Stimulated activated CD4-positive, alpha-beta T cell treated with anti-CD3 and anti-CD28 coated beads, Interleukin-4, amount 100 ng/mL, for 24 hours (primary cell): ENCODE results near the gene SLC22A14.

Experiments
- DNase-seq: peaks from one replicate; pipeline ENCODE4 v3.0.0-alpha.2; 2020

The SLC22A14 gene

DNA sequence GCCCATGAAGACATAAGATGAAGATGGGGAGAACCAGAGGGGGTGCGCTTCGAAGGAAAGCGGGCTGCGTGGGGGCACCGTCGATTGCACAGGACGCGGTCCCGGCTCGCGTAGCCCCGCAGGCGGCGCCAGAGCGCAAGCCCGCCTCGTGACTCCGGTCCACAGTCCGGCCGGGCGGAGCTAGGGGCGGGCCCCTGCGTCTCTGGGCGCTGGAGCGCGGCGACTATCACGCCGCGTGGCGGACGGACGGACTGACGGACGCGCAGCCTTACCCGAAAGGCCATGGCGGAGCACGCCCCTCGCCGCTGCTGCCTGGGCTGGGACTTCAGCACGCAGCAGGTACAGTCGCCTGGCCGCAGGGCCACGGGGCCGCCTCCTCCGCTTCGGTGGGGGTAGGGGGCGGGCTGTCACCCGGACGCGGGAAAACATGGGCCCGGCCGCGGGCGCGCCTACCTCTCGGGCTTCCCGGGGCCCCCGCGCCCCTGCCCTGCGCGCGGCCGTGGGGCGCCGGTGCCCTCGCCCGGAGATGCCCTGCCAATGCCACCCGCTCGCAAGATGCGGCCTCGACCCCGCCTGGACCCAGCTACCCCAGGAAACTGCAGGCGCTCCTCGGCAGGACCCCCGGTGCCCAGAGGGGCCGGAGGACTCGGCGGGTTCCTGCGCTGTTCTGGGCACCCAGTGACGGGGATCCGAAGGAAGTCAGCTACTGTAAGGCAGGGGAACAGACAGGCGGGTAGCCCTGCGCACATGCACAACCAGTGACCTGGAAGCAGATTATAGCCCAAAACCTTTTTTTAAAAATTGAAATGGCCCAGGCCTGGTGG, 64.7 kb downstream of the SLC22A14 start, which contains the start of gene XYLB:
TSS of gene XYLB (plus strand) at position 199 of the 824 bp plus-strand sequence. CDS start at position 283, 84 bp downstream.
- peak; percentile 78 for DNase-seq

DNA sequence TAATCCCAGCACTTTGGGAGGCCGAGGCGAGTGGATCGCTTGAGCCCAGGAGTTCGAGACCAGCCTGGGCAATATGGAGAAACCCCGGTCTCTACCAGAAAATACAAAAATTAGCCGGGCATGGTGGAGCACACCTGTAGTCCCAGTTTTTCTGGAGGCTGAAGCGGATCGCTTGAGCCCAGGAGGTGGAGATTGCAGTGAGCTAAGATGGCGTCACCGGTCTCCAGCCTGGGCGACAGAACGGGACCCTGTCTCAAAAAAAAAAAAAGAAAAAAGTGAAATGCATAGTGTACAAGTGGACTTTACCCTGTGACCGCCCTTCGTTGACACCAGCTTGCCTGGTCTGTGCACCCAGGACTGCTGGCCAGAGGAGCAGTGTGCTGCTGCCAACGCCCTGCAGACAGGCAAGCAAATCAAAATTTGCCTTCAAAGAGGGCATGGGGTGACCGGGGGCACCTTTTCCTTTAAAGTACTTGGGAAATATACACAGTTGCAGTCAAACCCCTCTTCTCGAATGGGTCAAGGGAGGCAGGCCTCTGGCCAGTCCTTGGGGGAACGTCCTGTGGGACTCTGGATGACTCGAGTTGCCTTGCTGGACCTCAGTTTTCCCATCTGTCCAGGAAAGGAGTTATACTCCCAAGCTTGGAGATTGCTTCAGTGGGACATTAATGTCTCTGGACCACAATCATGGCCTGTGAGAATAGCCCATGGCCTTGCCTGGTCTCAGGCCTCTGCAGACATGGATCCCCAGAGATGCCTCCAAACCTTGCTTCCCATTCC, 65.5 kb downstream of the SLC22A14 start:
- no peak for DNase-seq

DNA sequence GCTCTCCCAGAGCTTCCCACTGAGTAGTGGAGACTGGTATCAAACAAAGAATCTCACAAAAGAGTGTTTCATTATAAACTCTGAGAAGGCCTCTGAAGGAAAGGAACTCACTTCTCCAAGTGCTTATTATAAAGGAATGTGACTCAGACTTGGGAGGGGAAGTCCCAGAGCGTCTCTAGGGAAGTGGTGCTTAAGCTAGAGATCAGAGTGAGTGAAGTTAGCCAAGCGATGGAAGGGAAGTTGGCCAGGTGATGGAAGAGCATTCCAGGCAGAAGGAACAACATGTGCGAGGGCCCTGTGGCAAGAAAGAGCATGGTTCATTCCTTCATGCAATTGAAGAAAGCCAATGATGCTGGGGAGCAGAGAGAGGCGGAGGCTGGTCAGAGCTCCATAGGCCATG, 66.8 kb downstream of the SLC22A14 start:
- DNase-seq = no peak

DNA sequence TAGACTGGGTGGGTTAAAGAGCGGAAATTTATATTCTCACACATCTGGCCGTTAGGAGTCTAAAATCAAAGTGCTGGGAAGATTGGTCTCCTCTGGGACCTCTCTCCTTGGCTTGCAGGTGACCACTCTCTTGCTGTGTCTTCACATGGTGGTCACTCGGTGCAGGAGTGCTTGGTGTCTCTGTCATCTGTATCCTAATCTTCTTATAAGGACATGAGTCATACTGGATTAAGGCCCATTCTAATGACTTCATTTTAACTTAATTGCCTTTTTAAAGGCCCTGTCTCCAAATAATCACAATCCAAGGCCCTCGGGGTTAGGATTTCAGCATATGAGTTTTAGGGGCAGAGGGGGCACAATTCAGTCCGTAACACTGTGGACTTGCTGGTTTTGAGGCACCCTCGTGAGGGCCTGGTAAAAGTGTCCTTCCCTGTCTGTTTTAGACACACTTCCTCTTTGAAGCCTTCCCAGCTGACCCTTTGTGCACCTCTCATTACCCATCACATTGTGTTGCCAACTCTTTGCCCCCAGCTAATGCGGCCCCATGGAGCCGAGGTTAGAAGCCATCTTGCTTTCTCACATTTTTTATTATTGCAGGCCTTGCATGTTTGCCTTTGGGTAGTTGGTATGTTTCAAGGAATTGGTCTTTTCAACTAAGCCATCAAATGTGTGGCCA, 67.7 kb downstream of the SLC22A14 start:
- no peak for DNase-seq

DNA sequence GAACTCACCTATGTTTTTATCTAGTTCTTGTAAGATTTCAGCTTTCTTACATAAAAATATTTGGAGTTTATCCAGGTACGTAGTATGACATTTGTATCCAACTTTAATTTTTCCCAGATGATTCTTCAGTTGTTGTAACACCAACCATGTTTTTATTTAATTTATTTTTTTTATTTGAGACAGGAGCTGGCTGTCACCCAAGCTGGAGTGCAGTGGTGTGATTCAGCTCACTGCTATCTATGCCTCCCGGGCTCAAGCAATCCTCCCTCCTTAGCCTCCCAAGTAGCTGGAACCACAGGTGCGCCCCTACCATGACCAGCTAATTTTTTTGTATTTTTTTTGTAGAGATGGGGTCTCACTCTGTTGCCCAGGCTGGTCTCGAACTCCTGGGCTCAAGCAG, 71.1 kb downstream of the SLC22A14 start:
- DNase-seq = no peak

DNA sequence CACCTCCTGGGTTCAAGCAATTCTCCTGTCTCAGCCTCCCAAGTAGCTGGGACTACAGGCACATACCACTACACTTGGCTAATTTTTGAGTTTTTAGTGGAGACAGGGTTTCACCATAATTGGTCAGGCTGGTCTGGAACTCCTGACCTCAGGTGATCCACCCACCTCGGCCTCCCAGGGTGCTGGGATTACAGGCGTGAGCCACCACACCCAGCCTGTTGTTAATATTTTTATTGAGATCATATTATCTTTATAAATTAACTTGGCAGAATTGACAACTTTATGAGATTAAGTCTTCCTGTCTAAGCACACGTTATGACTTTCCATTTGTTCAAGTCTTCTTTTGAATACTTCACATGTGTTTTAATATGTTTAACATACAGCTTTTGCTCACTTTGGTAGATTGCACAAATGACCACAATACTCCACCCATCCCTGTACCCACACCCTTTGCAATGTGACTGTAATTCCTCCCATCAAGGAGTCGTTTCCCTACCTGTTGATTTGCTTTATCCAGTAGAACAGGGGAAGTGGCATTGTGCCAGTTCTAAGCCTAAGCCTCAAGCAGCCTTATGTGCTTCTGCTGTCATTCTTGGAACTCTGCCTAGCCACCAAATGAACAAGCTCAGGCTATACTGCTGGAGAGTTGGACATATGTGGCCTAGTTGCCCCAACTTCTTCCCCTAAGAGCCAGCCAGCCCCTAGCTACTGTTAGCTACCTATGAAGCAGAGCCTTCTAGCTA, 72.7 kb downstream of the SLC22A14 start:
- no peak for DNase-seq

DNA sequence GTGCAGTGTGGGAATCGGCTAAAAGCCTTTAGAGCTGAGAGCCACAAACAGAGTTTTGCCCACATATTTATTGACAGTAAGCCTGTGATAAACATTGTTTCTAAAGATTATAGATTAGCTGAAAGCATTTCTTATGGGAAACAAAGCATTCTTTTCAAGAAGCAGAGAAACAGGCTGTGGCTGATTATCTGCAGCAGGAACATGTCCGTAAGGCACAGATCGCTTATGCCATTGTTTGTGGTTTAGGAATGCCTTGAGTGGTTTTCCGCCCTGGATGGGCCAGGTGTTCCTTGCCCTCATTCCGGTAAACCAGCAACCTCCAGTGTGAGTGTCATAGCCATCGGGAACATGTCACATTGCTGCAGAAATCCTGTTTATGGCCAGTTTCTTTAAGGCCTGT, 76.9 kb downstream of the SLC22A14 start:
- DNase-seq = no peak

DNA sequence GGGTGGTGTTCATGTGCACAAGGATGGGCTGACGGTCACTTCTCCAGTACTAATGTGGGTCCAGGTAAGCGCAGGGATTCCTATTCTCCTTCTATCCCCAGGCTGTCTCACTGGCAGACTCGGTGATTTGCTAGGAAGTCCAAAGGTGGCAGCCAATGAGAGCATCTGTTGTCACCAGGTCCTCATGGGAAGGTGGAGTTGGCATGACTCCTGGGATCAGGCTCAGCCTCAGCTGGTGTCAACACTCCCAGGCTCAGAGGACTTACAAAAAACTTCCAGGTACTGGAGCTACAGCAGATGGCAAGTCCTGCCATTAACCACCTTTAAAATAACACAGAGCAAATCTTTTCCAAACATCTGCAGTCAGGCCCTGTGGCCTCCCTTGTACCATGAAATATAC, 78.3 kb downstream of the SLC22A14 start:
- DNase-seq = no peak

DNA sequence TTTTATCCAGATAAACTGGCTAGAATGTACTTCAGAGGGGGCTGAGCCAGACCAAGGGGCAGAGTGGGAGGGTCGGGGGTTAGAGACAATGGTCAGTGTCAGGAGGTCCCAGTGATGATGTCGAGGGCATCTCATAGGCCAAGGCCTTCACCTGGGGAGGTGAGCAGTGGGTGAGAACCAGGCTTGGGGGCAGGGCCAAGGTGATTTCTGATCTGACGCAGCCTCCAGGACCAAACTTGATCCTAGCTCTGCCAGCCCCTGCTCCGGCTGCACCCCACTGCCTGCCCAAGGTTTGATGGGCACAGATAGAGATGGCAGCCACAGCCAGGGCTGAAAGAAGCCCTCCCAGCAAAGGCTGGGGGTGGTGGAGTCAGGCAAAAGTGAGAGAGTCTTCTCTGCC, 79.4 kb downstream of the SLC22A14 start:
- DNase-seq = no peak

DNA sequence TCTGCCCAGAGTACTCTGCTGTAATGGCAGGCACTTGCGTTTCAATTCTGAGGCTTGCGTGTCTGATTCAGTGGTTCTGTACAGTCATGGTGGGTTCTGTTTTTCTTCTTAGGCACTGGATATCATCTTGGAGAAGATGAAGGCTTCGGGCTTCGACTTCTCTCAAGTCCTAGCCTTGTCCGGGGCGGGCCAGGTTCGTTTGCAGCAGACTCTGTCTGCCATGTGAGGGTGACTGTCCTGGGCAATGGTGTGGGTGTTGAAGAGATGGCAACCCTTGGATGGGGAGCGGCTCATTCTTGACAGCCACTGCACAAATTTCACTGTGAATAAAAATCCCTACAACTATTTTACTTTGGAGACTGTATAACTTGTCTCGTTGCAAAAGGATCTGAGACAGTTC, 80.7 kb downstream of the SLC22A14 start:
- no peak for DNase-seq

DNA sequence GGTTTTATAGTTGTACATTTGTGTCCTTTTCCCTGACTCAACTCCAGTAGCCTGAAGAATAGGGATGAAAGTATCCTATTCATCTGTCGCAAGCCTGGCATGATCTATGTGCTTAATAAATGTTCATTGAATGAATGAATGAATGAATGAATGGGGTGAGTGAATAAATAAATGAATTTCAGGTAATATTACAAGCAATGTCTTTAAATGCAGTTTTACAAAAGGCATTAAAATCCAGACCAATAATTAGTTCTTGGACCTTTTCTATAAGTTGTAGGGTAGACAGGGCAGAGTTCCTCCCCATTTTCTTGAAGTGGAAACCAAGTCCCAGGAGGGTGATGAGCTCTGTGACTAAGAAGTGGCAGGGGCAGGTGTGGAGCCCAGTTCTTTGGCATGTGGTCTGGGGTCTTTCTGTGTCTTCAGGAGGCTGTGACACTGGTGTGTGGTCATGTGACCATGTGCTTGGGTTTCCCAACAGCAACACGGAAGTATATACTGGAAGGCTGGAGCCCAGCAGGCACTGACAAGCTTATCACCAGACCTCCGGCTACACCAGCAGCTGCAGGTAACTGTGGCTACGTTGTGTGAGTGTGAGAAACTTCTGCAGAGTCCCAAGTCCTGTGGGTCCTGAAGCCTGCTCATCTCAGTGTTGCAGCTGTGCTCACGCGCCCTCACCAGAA, 82.8 kb downstream of the SLC22A14 start:
- no peak for DNase-seq

DNA sequence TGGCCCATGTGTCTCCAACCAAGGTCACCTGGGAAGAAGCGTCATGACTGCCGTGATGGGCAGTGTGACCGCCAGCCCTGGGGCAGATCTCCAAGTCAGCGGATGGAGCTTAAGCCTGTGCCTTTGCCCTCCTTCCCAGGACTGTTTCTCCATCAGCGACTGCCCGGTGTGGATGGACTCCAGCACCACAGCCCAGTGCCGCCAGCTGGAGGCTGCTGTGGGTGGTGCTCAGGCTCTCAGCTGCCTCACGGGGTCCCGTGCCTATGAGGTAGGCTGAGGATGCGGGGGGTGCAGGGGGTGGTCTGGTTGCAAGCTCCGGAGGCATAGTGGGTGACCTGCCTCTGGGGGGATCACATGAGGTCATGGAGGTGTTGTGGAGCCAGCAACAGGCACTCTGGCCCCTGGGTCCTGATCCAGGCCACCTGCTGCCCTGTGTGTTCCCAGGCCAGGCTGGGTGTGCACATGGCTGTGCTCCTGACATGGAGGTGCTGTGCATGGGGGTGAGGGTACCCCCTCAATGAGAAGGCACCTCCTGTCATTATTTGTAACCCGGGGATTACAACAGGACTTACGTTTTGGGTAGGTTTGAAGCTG, 83.5 kb downstream of the SLC22A14 start:
- no peak for DNase-seq

DNA sequence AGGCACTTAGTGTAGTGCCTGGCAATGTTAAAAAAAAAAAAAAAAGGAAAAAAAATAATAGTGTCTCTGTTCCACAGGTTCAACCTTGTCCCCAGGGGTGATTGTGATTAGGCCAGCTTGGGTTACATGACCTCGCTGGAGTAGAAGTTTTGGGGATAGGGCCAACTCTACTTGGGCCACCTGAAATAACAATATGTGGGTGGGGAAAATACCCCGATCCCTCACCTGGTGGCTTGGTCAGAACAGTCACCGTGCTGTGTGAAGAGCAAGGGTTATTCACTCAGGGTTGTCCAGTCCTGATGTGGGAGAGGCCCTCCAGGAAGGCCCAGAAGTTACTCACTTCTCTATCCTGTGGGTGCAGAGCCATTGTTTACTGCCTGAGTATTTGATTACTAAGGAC, 84.0 kb downstream of the SLC22A14 start:
- no peak for DNase-seq

DNA sequence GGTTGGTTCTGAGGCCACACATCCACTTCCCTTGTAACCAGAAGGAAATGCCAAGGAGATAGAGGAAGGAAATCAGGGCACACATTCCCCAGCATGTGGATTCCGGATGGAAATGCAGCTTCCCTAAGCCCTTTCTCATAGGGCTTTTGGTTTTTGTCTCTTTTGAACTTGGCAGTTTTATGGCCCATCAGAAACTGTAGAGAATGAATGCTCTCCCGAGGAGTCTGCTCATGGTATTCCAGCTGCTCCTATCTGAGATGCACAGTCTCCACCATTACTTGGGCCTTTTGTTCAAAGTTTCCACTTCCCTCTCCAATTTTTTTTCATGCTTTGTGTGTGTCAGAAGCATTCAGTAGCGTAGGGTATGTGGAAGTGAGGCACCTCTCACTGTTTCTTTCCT, 85.7 kb downstream of the SLC22A14 start:
- DNase-seq = no peak
